Activated effector memory CD4-positive, alpha-beta T cell treated with Interleukin-2 at 50 U/mL for 16 hours (primary cell): ENCODE measurements around the gene KLHL7.
"Not testable (repeated sequence)": the region's sequence is repeated elsewhere in the genome, so short reads cannot be mapped to it uniquely, and the experiment has no call there.

Source experiments
- DNase-seq: peaks from one replicate; pipeline ENCODE4 v3.0.0-alpha.2; 2020

Gene KLHL7

DNA sequence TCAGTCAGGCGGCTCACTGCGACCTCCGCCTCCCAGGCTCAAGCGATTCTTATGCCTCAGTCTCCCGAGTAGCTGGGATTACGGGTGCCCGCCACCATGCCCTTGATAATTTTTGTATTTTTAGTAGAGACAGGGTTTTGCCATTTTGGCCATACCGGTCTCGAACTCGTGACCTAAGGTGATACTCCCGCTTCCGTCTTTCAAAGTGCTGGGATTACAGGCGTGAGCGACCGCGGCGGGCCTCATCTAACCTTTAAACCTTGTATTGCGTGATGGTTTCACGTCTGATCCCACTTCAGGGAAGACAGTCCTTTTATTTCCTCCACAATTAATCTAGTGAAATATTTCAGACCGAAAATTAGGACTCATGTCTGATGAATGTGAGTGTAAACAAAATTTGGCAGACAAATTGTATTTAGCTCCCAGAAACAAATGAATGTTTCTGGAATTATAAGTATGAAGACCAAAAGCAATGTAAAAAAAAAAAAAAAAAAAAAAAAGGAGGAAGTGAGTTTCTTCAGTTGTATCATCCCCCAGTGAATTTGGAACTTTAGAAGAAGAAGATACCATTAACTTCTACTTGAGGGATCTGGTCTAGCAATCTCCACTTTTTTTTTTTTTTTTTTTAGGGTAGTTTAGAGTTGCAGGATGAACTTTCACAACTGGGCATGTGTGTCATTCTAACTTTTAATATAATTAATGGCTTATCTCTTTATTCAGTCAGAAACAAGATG, 77.9 kb downstream of the KLHL7 start:
- DNase-seq = no peak

GRCh38 chr7:23184291-23184690, 78.7 kb downstream of the KLHL7 start:
- no peak for DNase-seq

DNA sequence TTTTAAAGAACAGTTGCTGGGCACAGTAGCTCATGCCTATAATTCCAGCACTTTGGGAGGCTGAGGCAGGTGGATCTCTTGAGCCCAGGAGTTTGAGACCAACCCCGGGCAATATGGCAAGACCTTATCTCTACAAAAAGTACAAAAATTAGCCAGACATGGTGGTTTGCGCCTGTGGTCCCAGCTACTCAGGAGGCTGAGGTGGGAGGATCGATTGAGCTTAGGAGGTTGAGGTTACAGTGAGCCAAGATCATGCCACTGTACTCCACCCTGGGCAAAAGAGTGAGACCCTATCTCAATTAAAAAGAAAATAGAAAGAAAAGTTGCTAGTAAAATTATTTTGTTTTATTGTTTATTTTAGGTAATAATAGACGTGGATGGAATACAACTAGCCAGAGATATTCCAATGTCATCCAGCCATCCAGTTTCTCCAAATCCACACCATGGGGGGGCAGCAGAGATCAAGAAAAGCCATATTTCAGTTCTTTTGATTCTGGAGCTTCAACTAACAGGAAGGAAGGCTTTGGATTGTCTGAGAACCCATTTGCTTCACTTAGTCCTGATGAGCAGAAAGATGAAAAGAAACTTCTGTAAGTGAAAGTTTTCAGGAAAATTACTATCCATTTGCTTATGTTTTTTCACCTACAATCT, 79.2 kb downstream of the KLHL7 start:
- no peak for DNase-seq

DNA sequence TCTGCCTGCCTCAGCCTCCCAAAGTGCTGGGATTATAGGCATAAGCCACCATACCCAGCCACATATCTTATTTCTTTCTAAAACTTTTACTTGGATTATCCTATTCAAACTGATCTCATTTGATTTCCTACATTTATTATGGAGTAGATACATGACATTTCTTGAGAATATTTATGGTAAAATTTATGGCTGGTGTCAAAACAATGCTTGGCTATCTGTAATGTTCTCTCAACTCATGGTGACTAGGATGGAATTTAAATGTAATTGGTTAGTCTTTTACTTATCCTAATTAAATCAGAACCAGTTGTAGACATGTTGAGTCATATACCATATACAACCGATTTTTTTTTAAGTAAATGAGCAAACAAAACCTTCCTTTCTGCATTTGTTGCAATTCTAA, 80.4 kb downstream of the KLHL7 start:
- DNase-seq = no peak

GRCh38 chr7:23191022-23191421, 85.4 kb downstream of the KLHL7 start:
- DNase-seq = no peak

- not testable (repeated sequence) for DNase-seq
Observed at GRCh38 chr7:23193650-23194227, 88.2 kb downstream of the KLHL7 start.

DNA sequence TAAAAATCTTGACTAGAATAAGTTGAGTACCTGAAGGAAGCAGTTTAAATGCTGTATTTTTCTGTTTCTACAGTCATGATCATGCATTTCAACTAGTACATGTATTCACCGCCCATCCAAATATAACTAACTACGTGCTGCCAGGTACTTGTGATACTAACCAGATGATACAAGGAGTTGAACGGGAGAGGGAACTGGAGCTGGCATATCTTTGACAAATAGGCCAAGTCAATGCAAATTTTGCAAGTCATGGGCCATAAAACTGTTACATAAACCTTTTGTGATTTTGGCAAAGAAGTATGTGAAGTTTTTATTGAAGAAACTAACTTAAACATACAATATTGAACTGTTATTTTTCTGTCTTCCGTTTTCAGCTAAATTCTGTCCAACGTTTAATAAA, 90.7 kb downstream of the KLHL7 start:
- DNase-seq = no peak

DNA sequence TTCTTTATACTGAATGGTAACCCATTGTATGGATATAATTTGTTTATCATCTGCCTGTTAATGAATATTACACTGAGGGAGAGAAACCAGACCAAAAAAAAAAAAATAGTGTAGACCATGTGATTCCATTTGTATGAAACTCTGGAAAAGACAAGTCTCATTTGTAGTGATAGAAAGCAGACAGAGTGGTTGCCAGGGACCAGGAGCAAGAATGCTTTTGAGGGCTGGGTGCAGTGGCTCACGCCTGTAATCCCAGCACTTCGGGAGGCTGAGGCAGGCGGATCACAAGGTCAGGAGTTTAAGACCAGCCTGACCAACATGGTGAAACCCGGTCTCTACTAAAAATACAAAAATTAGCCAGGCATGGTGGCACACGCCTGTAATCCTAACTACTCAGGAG, 92.2 kb downstream of the KLHL7 start:
- not testable (repeated sequence) for DNase-seq

DNA sequence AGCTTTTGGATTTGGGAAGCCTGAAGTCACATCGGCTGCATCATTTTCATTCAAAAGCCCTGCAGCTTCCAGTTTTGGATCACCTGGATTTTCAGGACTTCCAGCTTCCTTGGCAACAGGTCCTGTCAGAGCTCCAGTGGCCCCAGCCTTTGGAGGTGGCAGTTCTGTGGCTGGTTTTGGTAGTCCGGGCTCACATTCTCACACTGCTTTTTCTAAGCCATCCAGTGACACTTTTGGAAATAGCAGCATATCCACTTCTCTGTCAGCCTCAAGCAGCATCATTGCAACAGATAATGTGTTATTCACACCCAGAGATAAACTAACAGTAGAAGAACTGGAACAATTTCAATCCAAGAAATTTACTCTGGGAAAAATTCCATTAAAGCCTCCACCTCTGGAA, 94.7 kb downstream of the KLHL7 start:
- DNase-seq = no peak

GRCh38 chr7:23204241-23204640, 98.7 kb downstream of the KLHL7 start:
- DNase-seq = no peak

GRCh38 chr7:23205577-23205908, 100.0 kb downstream of the KLHL7 start:
- no peak for DNase-seq

DNA sequence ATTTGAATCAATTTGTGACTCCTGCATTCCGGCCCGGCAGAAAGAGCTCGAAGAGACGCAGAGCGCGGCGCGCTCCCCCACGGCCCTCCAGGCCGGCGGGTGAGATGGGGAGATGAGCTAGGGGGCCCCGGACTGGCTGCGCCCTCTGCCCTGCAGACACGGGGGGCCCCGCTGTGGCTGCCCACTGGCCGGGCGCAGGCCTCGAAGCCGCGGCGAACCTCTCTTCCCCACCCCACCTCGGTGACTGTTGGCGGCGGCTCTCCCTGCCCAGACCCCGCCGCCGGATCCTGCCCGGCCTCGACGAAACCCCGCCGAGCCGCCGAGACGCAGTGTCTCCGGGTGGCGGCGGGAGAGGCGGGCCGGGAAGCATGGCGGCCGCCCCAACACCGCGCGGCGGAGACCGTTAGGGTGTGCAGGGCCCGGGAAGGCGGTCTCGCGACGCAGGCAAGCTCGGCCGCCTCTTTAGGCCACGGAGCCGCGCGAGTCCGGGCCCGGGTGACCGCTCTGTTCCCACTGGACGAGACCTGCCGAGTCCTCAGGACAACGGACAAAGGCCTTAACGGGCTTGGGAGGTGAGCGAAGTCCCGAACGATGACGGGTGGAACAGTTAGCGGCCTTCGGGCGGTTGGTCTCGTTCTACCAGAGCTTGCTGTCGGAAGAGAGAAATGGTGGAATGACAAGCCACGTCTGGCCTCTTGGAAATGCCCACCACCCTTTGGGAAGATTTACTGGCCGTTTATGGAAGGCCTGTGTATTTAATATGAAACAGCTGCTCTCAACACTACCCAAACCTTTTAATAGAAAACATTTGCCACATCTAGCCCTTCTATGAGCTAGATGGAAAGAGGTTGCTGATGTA, 100.6 kb downstream of the KLHL7 start:
- DNase-seq = no peak

GRCh38 chr7:23207021-23207420, 101.4 kb downstream of the KLHL7 start:
- DNase-seq = no peak

GRCh38 chr7:23207884-23208283, 102.3 kb downstream of the KLHL7 start:
- no peak for DNase-seq

DNA sequence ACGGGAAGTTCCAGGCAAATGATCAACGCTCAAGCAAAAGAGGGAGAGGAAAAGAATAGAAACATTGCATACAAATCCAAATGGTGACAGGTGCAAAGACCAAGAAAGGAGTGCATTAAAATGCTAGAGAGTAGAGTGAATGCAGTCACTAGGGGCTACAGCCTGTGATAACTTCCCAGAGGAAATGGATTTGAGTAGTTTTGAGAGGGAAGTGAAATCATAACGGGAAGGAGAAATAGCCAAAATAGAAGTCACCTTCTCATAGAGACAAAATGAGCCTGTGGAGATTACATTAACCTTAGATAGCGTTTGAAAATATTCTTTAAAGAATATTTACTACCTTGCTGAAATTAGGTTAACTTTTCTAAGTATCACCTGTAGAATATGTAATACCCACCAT, 102.7 kb downstream of the KLHL7 start:
- no peak for DNase-seq

GRCh38 chr7:23210506-23210905, 104.9 kb downstream of the KLHL7 start:
- no peak for DNase-seq

DNA sequence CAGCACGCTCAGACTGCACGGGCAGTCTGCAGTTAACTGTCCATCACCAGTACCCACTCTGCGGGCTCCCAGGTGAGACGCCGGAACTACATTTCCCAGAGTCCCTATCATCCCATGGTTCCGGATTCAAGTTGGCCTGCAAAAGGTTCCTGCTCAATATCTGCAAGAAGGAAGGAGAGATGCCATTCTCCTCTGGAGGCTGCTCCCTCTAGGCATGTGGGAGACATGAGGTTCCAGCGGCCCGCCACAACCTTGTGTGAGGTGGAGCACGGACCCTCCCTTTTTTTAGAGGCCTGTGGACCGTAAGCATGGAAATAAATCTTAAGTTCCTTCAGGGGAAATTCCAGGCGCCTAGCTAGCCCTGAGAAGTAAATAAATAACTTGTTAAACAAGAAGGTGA, 106.0 kb downstream of the KLHL7 start:
- DNase-seq = no peak

DNA sequence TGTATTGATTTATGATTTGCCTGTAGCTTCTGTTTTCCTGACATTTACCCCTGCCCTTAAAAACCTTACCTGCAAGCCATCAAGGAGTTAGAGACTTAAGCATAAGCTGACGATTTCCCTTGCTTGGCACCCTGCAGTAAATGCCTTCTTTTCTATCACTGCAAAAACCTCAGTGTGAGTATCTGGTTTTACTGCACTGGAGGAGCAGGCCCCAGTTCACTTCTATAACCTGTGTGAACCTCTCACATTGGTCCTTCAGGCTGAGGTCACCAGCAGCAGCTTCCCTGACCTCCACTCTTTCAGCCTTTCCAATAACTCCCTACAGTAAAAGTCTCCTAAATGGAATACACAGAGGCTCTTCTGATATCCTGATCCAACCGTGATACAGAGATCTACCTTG, 106.8 kb downstream of the KLHL7 start:
- DNase-seq = no peak

- DNase-seq = no peak
Observed at GRCh38 chr7:23212841-23213240, 107.3 kb downstream of the KLHL7 start.

- no peak for DNase-seq
Observed at GRCh38 chr7:23213755-23214154, 108.2 kb downstream of the KLHL7 start.

DNA sequence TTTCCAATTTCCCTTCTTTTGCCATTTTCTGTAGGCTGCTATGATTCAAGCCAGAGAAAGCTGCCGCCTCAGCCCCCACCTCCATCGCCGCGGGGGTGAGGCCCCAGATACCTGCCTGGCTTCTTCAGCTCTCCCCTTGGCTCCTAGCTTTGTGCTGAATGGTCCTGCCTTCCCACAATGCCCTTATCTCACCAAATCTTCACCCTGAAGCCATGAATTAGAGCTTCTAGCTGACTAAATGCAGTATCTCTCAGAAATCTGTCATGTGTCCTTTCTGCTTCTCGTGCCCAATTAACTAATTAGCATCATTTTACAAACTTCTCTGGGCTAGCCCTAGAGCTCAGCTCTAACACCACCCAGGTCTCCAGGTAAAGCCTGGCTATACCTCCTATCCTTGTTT, 108.8 kb downstream of the KLHL7 start:
- DNase-seq = no peak

GRCh38 chr7:23214938-23215337, 109.4 kb downstream of the KLHL7 start:
- no peak for DNase-seq

DNA sequence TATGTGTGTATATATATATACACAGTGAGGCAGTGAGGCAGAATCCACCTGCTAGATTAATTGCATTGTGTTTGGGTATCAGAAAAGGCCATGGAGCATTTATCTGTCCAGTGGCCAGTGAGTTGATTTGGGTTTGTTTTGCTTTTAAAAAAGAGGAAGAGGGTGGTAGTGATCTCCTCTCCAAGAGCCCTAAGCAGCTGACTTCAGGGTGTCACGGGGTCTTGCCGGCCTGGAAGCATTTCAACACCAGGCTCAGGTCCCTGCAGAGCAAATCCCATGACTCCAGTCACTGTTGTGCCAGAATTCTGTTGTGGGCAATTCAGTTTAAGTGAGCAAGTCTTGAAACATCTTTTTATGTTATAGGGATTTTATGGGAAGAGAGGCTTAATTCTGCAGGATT, 110.4 kb downstream of the KLHL7 start:
- DNase-seq = no peak

GRCh38 chr7:23218196-23218595, 112.6 kb downstream of the KLHL7 start:
- DNase-seq = no peak
